Head of caudate nucleus (tissue), 42 donors: ENCODE data around the gene SHOC2.
A peak's percentile ranks its signal among the peaks of the same experiment; 100 is the strongest.

Experiments used
- DNase-seq, 42 donors: peaks; one replicate each; pipeline versions ENCODE4 v3.0.0 to v3.0.0-alpha.2; 2020 to 2021; ENCODE audit warnings: mixed read lengths in 7 of 42
- intact Hi-C: fragments of 100-400 bp; cut with DNase I; formaldehyde crosslinking; loops from one replicate; pipeline ENCODE4 v1.15.0; 2022

SHOC2 gene

GRCh38 chr10:110971638-110972037 is 52.2 kb downstream of the SHOC2 start:
- intact Hi-C loops: no loop called here
- no peak for DNase-seq

GRCh38 chr10:110972231-110973134 is 53.1 kb downstream of the SHOC2 start:
- intact Hi-C loops: no loop called here
- DNase-seq: no peak

GRCh38 chr10:110973400-110973799 is 54.0 kb downstream of the SHOC2 start:
- intact Hi-C loops: no loop called here
- no peak for DNase-seq

- DNase-seq: no peak
- intact Hi-C loops: no loop called here
These were observed 57.2 kb downstream of the SHOC2 start for GRCh38 chr10:110976577-110976976.

- no peak for DNase-seq
- intact Hi-C loops: no loop called here
These were observed 58.3 kb downstream of the SHOC2 start for GRCh38 chr10:110977662-110978061.

- intact Hi-C loops: no loop called here
- DNase-seq: no peak
These were observed 58.8 kb downstream of the SHOC2 start for GRCh38 chr10:110978204-110978603.

GRCh38 chr10:110979611-110980010 is 60.2 kb downstream of the SHOC2 start:
- no peak for DNase-seq
- intact Hi-C loops: no loop called here

GRCh38 chr10:110980807-110981206 is 61.4 kb downstream of the SHOC2 start:
- no peak for DNase-seq
- intact Hi-C loops: no loop called here

GRCh38 chr10:110983466-110983865 is 64.1 kb downstream of the SHOC2 start:
- no peak for DNase-seq
- intact Hi-C loops: no loop called here

- no peak for DNase-seq
- intact Hi-C loops: no loop called here
These were observed 66.3 kb downstream of the SHOC2 start for GRCh38 chr10:110985497-110986275.

- intact Hi-C loops: no loop called here
- DNase-seq: no peak
These were observed 69.6 kb downstream of the SHOC2 start for GRCh38 chr10:110989016-110989415.

- intact Hi-C loops: no loop called here
- DNase-seq: no peak
These were observed 72.8 kb downstream of the SHOC2 start for GRCh38 chr10:110992006-110992800.

- DNase-seq: peak in 3 of 42 donors; percentile 3 to 26 (median 4)
- intact Hi-C loops: no loop called here
These were observed 73.8 kb downstream of the SHOC2 start for GRCh38 chr10:110993024-110993693.

GRCh38 chr10:110994406-110995086 is 75.1 kb downstream of the SHOC2 start:
- DNase-seq: no peak
- intact Hi-C loops: no loop called here

GRCh38 chr10:110995301-110995700 is 75.9 kb downstream of the SHOC2 start:
- no peak for DNase-seq

GRCh38 chr10:110996256-110996655 is 76.9 kb downstream of the SHOC2 start:
- intact Hi-C loops: no loop called here
- DNase-seq: no peak

More at GRCh38 chr10:110995301-110995700, 75.9 kb downstream of the SHOC2 start:
- intact Hi-C loops: no loop called here

GRCh38 chr10:111004016-111004415 is 84.6 kb downstream of the SHOC2 start:
- DNase-seq: no peak
- intact Hi-C loops: no loop called here

- no peak for DNase-seq
- intact Hi-C loops: no loop called here
These were observed 88.1 kb downstream of the SHOC2 start for GRCh38 chr10:111007486-111007885.
